K562 (cell line): ENCODE results near the gene PRKACA. TPM values are rescaled to one million over a fixed set of nuclear protein-coding genes. Genes with fewer than 3 reads are reported as not detected.

Experiments used
- BRF1 ChIP-seq: IDR thresholded peaks from 3 replicates; pipeline ENCODE4 v1.6.1; 2011; ENCODE audit warnings: borderline replicate concordance, mild to moderate bottlenecking; ENCODE audit not compliant: insufficient read length; ENCODE audit errors: extremely low read depth
- BRF2 ChIP-seq: IDR thresholded peaks from 3 replicates; pipeline ENCODE4 v1.6.1; 2011; ENCODE audit warnings: borderline replicate concordance, mild to moderate bottlenecking; ENCODE audit not compliant: insufficient read length, insufficient read depth
- CBX5 ChIP-seq: IDR thresholded peaks from 2 replicates; pipeline ENCODE4 v1.6.1; 2014; ENCODE audit warnings: low read depth, borderline replicate concordance
- EWSR1 ChIP-seq: fragments of 450-650 bp; IDR thresholded peaks from 2 replicates; pipeline ENCODE4 v1.6.1; 2018; ENCODE audit warnings: borderline replicate concordance, mild to moderate bottlenecking, low read depth, moderate library complexity; ENCODE audit not compliant: partially characterized antibody
- KAT7 ChIP-seq: sonication (generic); formaldehyde crosslinking; IDR thresholded peaks from 2 replicates; pipeline ENCODE4 v1.8.0; 2022; ENCODE audit warnings: missing genetic modification reagents, mild to moderate bottlenecking, borderline replicate concordance
- KLF1 ChIP-seq: fragments of 450-650 bp; IDR thresholded peaks from 2 replicates; pipeline ENCODE4 v1.6.1; 2016; ENCODE audit warnings: missing genetic modification characterization, missing compliant biosample characterization
- POLR3G ChIP-seq: IDR thresholded peaks from 2 replicates; pipeline ENCODE4 v1.6.1; 2011; ENCODE audit not compliant: insufficient read length, insufficient replicate concordance; ENCODE audit errors: extremely low read depth
- TOE1 ChIP-seq, 2 experiments: fragments of 450-650 bp in 1 of 2; sonication (generic) in 1 of 2; formaldehyde crosslinking in 1 of 2; IDR thresholded peaks; 2 replicates each; pipeline versions ENCODE4 v1.7.1 to v1.8.0; 2016 to 2022; ENCODE audit warnings: borderline replicate concordance in 2 of 2, mild to moderate bottlenecking in 2 of 2, antibody characterized with exemption in 1 of 2, inconsistent platforms in 1 of 2, low read depth in 1 of 2, missing genetic modification reagents in 1 of 2, moderate library complexity in 1 of 2
- TRIM28 ChIP-seq: fragments of 450-650 bp; IDR thresholded peaks from 2 replicates; pipeline ENCODE4 v1.6.1; 2017
- ZNF133 ChIP-seq: fragments of 250-450 bp; sonication (Bioruptor Pico); IDR thresholded peaks from 2 replicates; pipeline ENCODE4 v1.4.0; 2020; ENCODE audit warnings: mild to moderate bottlenecking
- ZNF134 ChIP-seq: fragments of 250-450 bp; sonication (Bioruptor Pico); conservative IDR thresholded peaks from 2 replicates; pipeline ENCODE4 v1.4.0; 2020
- polyA plus RNA-seq, 8 experiments: library from polyadenylated mRNA; depleted of rRNA in 4 of 8; stranded (reverse) in 5 of 8; unstranded in 3 of 8; fragments of >200 nt; fragmentation: Nextera tagmentation in 2 of 8; fragmentation: Illumina TruSeq in 1 of 8; extraction: Ambion mirVana in 2 of 8; extraction: Trizol in 1 of 8; gene quantifications; 2 replicates each; pipeline versions ENCODE4 v1.2.1 to v1.2.3, GENCODE V29; 2011 to 2014; ENCODE audit warnings: inconsistent platforms in 1 of 8, missing spikeins in 1 of 8
- total RNA-seq, 7 experiments: library from RNA; depleted of rRNA in 6 of 7; stranded (reverse); fragments of >200 nt in 6 of 7; fragmentation: Illumina TruSeq in 2 of 7; extraction: Trizol in 2 of 7; gene quantifications; 2 replicates each; pipeline versions ENCODE4 v1.2.1 to v1.2.3, GENCODE V29; 2011 to 2021; ENCODE audit warnings: low replicate concordance in 1 of 7
- TF ChIP-seq, protein P1 (sequence below), 2 experiments: fragments of 450-650 bp; formaldehyde crosslinking in 1 of 2; IDR thresholded peaks; 2 replicates each; pipeline versions ENCODE4 v1.4.0 to v1.6.1; 2014 to 2020; ENCODE audit warnings: mild to moderate bottlenecking in 2 of 2, borderline replicate concordance in 1 of 2, low read depth in 1 of 2
- TF ChIP-seq, protein P2 (sequence below): fragments of 250-450 bp; sonication (Bioruptor Pico); IDR thresholded peaks from 2 replicates; pipeline ENCODE4 v1.5.0; 2022; ENCODE audit warnings: mild to moderate bottlenecking

The PRKACA gene
- total and polyA plus RNA-seq, 9 of the 15 experiments (the other 6 are each of a cell fraction or from before 2014, with no cell fraction given): 1.2 to 63.1 (median 13.0) TPM

- TF ChIP-seq, protein P1, sequence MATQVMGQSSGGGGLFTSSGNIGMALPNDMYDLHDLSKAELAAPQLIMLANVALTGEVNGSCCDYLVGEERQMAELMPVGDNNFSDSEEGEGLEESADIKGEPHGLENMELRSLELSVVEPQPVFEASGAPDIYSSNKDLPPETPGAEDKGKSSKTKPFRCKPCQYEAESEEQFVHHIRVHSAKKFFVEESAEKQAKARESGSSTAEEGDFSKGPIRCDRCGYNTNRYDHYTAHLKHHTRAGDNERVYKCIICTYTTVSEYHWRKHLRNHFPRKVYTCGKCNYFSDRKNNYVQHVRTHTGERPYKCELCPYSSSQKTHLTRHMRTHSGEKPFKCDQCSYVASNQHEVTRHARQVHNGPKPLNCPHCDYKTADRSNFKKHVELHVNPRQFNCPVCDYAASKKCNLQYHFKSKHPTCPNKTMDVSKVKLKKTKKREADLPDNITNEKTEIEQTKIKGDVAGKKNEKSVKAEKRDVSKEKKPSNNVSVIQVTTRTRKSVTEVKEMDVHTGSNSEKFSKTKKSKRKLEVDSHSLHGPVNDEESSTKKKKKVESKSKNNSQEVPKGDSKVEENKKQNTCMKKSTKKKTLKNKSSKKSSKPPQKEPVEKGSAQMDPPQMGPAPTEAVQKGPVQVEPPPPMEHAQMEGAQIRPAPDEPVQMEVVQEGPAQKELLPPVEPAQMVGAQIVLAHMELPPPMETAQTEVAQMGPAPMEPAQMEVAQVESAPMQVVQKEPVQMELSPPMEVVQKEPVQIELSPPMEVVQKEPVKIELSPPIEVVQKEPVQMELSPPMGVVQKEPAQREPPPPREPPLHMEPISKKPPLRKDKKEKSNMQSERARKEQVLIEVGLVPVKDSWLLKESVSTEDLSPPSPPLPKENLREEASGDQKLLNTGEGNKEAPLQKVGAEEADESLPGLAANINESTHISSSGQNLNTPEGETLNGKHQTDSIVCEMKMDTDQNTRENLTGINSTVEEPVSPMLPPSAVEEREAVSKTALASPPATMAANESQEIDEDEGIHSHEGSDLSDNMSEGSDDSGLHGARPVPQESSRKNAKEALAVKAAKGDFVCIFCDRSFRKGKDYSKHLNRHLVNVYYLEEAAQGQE (IDR thresholded peaks at IDR 0.05; ENCODE audit: borderline replicate concordance): peak; percentile 17; the same call in 1 of the 2 replicates
- TF ChIP-seq, protein P1 (CRISPR knock-in tag; IDR thresholded peaks at IDR 0.05; ENCODE audit: low read depth): no peak
- TF ChIP-seq TOE1 (IDR thresholded peaks at IDR 0.05; ENCODE audit: borderline replicate concordance) (no peak), TOE1 (CRISPR knock-in tag; IDR thresholded peaks at IDR 0.05; ENCODE audit: borderline replicate concordance, low read depth) (no peak), ZNF133 (CRISPR knock-in tag) (no peak), BRF2 (no peak), CBX5 (no peak), BRF1 (no peak), TRIM28 (no peak), EWSR1 (no peak), ZNF134 (CRISPR knock-in tag) (no peak), KAT7 (CRISPR knock-in tag) (no peak), KLF1 (tag) (no peak), POLR3G (no peak)
- TF ChIP-seq, protein P2, sequence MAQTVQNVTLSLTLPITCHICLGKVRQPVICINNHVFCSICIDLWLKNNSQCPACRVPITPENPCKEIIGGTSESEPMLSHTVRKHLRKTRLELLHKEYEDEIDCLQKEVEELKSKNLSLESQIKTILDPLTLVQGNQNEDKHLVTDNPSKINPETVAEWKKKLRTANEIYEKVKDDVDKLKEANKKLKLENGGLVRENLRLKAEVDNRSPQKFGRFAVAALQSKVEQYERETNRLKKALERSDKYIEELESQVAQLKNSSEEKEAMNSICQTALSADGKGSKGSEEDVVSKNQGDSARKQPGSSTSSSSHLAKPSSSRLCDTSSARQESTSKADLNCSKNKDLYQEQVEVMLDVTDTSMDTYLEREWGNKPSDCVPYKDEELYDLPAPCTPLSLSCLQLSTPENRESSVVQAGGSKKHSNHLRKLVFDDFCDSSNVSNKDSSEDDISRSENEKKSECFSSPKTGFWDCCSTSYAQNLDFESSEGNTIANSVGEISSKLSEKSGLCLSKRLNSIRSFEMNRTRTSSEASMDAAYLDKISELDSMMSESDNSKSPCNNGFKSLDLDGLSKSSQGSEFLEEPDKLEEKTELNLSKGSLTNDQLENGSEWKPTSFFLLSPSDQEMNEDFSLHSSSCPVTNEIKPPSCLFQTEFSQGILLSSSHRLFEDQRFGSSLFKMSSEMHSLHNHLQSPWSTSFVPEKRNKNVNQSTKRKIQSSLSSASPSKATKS: no peak
These were observed 44.2 kb downstream of the PRKACA start (continued) for GRCh38 chr19:14073261-14073924.
